ENCODE data around the gene NKX6-2.

- no peak for TF ChIP-seq EZH2 (IDR thresholded peaks at IDR 0.05; ENCODE audit: borderline replicate concordance, low read length)
- no peak for TF ChIP-seq CTCF (IDR thresholded peaks at IDR 0.05; ENCODE audit: low read length)
Measured at GRCh38 chr10:132740588-132740987, 45.4 kb downstream of the NKX6-2 start.
